Right renal pelvis (tissue), 4 donors: ENCODE measurements around the gene FBLN2. TPM values are rescaled to one million over a fixed set of nuclear protein-coding genes. Genes with fewer than 3 reads are reported as not detected.

ENCODE experiments used
- DNase-seq, 4 donors: peaks; one replicate each; pipeline ENCODE4 v3.0.0-alpha.2; 2013; ENCODE audit warnings: low read depth in 4 of 4, low spot score in 3 of 4, missing footprints in 1 of 4
- polyA plus RNA-seq, 4 donors: library from polyadenylated mRNA; unstranded; fragments of 120-200 nt; gene quantifications; one replicate each; pipeline ENCODE4 v1.2.1, GENCODE V29; 2013; ENCODE audit not compliant: insufficient read length in 4 of 4

The FBLN2 gene
- polyA plus RNA-seq, 4 donors, result 24.6 to 47.3 (median 28.5) TPM

DNA sequence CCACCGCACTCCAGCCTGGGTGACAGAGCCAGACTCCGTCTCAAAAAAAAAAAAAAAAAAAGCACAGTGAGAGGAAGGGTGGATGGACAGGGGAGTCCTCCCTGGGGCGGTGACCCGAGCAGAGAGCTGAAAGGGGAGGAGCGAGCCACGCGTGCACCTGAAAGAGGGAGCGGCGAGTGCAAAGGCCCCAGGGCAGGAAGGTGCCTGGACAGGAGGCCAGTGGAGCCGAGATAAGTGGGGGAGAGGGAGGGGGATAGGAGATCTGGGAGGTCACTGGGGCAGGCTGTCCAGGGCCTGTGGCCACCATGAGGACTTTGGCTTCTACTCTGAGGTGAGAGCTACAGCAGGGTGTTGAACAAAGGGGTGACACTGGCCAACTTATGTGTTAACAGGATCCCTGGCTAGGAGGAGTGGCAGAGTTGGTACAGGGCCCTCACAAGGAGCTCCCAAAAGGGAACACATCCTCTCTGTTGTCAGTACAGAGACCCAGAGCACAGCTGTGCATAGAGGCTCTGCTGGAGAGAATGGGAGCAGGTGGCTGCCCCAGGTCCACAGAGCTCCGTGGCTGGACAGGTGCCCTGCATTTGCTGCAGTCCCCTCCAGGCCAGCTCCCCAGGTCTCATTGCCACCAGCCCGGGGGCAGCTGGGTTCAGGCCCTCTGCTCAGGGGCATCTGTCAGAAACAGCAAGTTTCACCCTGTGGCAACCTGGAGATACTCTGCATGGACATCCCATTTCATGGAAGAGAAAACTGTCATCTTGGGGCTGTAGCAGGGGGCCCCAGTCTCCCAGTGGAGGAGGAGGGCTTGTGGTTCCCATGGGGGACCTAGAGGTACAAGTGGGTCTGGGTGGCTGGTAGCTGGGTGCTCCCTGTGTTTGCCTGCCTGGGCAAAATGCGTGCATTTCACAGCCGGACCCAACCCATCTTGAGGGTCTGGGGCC is 28.5 kb downstream of the FBLN2 start:
- no peak for DNase-seq

DNA sequence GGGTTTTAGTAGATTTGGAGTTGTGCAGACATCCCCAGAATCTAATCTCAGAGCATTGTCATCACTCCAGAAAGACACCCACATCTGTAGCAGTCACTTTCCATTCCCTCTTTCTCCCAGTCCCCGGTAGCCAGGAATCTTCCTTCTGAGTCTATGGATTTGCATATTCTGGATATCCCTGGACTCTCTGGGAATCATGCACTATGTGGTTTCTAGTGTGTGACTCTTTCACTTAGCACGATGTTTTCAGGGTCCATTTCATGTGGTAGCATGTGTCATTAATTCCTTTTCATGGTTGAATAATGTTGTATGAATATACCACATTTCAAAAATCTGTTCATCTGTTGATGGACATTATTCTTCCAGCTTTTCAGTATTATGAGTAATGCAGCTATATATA is 29.3 kb downstream of the FBLN2 start:
- DNase-seq, result no peak

DNA sequence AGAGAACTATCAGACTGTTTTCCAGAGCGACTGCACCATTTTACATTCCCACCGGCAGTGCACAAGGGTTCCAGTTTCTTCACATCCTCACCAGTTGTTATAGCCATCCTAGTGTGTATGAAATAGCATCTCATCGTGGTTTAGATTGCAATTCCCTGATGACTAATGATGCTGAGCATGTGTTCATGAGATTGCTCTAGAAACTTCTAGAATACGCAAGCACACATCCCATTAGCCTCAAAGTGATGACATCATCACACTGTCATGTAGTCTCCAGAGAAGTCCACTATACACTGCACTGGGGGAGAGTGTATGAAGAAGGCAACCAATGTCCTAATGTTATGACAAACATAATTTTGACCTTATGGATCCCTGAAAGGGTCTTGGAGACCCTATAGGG is 30.1 kb downstream of the FBLN2 start:
- DNase-seq, result no peak

DNA sequence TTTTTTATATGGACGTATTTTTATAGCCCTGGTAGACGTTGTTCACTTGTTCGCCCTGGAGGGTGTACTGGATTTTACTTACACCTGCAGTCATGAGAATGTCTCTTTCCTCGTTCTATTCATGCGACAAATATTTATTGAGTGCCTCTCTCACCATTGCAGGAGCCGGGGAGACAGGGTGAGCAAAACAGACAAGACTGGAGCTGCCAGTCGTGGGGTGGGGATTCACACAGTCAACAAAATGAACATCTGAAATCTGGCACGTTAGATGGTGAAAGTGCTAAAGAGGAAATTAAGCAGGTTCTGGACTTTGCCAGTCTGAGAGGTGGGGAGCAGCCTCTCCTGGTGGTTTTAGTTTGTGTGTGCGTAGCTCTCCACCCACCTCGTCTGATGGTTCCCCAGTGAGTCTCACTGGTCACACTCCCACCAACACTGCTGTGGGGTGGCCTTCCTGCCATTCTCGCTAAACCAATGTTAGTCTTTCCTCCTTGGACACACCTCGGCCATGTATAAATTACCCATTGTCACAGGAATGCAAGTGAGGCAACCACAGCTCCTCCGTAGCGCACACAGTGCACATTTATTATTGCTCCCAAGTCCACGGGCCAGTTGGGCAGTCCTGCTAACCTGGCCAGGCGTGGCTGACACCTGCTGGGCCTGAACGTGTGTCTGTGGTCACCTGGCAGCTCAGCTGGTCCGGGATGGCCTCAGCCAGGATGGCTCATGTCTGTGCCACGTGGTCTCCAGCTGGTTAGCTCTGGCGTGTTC is 31.5 kb downstream of the FBLN2 start:
- DNase-seq, result no peak

DNA sequence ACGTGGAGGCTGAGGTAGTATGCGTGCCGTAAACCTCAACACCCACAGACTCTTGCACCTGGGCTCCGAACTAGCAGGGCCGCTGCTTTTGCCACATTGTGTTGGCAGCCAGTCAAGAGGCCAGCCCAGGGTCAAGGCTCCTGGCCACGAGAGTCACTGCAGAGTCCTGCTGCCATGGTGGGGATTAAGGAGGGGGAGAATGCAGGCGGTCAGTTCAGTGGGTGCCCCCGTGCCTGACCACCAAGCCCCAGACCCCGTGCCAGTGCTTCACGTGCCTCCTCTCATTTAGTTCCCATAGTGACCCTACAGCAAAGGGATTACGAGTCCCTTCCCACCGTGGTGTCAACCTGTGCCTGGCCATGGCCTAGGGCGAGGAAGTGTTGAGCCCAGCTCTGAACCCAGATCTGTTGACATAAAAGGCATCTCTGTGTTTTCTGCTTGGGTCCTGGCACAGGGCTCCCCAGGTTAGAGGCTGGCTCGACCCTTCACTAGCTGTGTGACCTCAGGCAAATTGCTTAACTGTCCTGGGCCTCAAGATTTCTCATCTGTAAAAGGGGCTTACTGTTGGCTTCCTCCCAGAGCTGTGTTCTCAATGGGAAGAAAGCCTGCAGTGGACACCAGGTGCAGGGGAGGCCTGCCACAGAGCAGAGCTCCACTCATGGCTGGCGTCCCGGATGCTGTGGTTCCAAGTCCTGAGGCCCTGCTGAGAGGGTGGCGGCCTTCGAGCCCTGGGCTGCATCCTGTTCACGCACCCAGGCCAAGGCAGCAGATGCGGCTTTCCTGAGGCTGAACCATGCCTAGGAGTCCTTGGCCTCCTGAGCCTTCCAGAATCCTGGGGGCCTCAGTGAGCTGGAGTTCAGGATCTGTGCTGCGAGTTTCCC is 32.8 kb downstream of the FBLN2 start:
- DNase-seq, result no peak

DNA sequence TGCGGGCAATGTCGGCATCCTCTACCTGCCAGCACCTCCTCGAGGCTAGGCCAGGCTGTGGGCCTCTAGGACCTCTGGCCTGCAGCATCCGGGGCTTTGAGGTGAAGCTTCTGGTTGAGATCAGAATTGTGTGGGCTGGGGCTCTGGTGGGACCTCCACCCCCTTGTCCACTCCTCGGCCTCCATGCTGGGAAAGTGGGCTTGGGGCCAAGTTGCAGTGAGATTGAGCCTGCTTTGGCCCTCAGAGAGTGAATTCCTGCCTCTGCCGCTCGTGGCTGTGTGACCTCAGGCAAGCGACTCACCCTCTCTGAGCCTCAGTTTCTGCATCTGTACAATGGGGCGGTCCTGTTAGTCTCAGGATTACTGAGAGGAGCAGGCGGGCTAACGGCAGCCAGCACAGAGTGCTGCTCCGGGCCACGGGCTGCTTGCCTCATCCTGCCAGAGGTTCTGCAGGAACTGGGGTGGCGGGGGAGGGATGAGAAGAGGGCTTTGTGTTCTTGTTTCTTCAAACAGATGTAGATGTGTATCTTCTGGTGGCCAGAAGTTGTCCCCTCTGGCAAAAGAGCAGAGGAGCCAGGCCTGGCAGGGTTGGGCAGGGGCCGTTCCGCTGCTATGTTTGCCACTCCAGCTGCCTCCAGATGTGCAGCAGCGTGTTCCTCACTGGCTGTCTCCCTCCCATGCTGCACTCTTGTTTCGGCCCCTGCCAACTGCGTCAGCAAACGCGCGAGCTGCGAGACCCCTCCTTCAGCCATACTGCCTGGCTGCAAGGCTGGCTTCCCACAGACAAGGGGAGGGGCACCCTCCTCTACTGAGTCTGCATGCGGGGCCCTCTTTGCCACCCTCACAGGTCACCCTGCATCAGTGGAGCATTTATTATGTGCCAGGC is 33.7 kb downstream of the FBLN2 start:
- DNase-seq, result no peak

DNA sequence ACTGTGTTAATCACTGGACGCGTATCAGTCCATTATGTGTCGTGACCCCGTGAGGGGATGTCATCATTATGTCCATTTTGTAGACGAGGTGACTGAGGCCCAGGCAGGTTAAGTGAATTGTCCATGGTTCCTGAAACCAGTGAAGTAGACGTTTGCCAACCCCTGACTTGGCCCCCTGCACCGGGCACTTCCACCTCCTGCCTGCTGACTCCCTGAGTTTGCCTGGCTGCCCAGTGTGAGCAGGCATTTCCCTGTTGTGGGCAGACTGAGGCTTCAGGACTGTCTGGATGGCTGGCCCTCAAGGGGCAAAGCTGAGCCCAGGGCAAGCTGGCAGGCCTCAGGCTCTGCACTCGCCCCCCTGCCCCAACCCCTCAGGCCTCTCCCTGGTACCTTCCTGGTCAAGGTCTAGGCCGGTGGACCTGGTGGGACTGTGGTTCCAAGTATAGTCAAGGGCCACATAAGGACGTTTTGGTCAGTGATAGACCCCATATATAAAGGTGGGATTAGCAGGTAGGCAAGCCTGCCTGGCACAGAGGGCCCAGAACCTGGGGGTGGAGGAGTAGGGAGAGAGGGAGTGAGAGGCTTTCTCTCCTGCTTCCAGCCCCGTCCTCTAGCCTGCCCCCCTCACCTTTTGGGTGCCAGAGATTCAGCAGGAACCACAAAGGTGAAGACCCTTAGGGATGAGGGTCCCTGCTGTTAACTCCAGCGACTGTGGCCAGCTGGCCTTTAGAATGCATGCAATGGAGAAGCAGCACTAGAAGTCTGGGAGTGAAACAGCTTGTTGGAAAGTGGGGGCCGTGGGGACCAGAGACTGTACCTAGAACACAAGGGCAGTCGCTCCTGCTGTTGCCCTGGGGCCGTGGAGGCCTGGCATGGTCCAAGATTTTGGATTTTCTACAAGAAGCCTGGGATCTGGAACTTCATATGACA is 34.6 kb downstream of the FBLN2 start:
- DNase-seq, result no peak

DNA sequence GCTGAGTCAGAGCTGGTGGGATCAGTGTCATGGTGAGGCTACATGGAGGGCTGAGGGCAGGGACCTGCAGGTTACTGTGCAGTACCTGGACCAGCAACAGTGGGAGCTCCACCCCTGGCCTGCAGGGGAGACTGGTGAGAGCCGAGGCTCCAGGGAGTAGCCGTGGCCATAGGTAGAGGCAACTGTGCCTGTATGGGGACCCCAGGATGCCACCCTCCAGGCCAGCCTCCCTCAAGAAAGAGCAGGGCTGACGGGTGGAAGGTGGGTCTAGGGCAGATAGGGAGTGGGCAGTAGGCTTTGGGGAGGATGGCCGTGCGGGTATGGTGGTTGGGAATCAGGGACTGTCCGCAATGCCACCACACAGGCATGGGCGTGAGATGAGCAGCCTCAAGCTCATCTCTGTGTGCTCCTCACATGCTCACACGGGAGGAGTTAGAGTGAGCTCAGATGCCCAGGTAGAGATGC is 35.5 kb downstream of the FBLN2 start:
- no peak for DNase-seq

DNA sequence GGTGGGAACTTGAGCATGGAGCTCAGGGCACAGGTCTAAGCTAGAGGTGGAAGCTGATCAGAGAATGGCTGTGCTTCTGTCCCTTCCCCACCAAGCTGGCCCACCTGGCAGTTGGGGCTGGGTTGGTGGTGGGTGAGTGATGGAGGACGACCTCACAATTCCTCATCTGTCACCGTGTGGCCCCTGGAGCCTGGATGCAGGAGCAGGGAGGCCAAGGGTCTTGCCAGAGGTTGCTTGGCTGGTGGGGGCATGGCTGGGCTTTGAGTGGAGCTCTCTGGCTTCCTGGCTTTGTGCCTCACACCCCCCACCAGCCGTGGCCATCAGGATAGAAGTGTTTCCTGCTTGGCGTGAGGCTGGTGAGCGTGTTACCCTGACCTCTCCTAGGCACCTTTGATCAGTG is 36.0 kb downstream of the FBLN2 start:
- no peak for DNase-seq

DNA sequence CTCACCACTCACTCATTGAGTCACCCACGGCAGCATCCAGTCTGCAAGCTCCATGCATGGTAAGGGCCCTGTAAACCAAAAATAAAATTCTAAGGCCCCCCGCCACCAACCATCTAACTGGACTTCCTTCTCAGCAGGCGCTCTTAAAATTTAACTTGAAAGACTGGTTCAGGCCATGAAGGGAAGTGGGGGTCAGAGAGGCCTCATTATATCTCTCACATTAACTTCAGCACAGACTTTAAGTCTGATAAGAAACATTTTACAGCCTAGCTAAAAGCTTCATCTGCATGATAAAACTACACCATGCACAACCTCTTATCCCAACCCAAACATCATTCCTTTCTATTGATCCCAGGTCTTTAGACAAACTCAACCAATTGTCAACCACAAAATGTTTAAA is 38.5 kb downstream of the FBLN2 start:
- DNase-seq, result no peak

DNA sequence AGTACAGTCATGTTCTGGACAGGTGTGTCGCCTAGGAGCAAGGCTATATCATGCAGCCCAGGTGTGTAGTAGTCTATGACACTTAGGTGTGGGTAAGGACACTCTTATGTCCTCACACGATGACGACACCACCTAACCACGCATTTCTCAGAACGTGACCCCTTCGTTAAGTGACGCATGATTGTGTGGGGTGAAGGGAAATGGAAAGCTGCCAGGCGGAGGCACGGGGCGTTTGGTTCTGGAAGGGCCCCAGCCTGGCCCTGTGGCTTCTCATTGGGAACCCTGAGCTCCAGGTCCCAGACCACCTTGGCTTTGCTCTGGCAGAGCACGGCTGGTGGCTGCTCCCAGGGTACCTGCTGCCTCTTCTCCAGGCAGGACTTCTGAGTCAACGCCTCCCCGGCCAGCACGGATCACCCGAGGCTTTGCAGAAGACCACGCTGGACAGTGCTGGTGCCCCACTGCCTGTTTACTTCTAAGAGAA is 39.3 kb downstream of the FBLN2 start:
- no peak for DNase-seq

DNA sequence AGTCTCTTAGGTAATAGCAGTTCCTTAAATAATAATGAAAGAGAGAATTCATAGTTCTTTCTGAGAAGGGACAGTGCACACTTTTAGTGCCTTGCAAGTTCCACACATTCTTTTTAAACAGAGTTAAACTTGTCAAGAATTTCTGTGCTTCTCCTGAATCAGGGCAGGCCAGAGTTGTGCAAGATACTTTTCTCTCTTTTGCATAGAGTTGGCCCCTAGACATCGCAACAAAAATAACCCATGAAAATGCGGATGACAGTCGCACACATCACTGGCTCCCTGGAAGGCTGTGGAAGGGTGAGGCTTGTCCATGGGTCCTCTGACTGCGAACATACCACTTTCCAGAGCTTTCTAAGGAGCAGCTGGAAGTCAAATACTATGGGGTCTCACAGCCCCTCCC is 40.1 kb downstream of the FBLN2 start:
- no peak for DNase-seq

DNA sequence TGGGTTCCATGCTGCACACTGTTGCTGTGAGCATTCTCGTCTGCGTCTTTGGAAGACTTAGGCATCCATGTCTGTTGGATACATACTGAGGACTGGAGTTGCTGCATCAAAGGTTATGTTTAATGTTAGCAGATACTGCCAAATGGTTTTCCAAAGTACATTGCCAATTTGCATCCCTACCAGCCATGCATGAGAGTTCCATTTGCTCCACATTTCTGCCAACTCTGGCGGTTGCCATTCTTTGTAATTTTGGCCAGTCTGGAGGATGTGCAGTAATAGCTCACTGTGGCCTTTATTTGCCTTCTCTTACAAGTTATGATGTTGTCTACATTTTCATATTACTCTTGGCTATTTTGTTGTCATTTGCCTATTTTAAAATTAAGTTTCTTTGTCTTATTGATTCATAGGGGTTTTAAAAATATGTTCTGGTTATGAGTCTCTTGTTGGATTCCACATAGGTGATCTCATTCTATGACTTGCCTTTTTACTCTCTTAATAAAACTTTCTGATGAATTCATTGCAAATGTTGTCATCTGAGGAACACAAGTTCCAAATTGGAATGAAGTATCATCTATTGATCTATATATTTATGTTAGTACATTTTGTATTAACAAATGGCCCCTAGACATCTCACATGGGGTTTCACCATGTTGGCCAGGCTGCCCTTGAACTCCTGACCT is 42.1 kb downstream of the FBLN2 start:
- DNase-seq, result no peak

DNA sequence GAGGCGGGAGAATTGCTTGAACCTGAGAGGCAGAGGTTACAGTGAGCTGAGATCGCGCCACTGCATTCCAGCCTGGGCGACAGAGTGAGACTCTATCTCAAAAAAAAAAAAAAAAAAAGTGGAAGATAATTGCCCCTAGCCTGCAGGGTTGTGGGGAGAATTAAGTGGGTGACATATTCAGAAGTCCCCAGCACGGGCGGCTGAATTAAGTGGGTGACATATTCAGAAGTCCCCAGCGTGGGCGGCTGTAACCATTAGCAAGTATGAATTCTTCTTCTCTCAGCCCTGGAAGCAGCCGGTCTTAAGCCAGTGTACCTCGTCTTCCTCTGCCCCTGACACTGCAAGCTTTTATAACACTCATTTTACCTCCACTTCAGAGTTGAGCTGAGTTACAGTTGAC is 44.7 kb downstream of the FBLN2 start:
- DNase-seq, result no peak

DNA sequence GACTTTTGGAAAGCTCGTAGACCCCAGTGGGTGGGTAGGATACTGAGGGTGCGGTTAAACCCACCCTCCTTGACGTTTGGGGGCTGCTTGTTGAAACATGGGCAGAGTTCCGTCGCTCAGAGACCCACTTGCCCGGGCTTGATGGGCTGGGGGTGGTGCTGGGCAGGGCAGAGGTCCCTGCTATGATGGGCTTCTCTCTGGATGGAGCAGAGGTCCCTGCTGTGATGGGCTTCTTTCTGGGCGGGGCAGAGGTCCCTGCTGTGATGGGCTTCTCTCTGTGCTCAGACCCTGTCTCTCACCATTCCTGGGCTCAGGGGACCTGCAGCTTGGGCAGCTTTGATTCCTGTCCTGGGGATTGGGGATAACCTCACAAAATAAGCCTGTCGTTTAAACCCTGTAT is 45.2 kb downstream of the FBLN2 start:
- no peak for DNase-seq

DNA sequence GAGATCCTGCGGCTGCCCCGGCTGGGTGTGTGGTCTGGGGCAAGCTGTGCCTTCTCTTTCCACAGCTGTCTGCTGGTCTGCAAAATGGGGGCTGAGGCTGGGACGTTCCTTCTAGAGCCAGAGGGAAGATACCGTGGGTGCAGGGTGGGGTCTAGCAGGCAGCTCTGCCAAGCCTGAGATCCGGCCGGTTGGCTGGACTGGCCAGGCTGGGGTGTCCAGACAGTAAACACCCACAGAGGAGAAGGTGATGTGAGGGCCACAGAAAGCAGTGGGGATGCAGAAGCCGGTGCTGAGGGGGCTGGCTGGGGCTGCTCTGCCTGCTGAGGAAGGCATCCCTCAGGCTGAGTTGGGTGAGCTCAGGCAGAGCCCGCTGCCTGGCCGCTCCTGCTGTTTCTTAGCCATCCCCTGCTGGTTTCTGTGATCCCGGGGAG is 46.1 kb downstream of the FBLN2 start:
- DNase-seq, result no peak

DNA sequence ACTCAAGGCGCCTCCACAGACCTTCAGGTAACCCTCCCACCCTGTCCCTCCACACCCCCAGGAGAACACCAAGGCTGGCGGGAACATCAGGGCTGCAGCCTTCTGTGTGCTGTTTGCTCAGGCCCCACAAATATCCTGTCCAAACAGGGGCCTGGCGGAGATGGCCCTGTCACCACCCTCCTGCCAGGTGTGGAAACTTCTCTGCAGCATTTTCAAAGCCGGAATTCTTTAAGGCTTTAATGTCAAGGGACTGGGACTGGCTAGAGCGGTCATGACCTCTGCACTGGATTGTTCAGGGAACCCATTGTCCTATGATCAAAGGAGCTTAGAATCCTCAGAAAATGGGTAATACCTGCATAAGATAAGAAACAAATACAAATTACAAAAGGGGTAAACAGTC is 46.6 kb downstream of the FBLN2 start:
- no peak for DNase-seq
